Progenitor cell of endocrine pancreas (in vitro differentiated cells): ENCODE results near the gene MEIS1. TPM values are rescaled to one million over a fixed set of nuclear protein-coding genes. Genes with fewer than 3 reads are reported as not detected.
A peak's percentile ranks its signal among the peaks of the same experiment; 100 is the strongest.

Experiments used
- DNase-seq: peaks from one replicate; pipeline ENCODE4 v3.0.0; 2021; ENCODE audit warnings: low spot score; ENCODE audit not compliant: unreplicated experiment
- H3K27ac Mint-ChIP-seq: 2 replicates; pipeline ENCODE4 v1.8.0; 2021; ENCODE audit warnings: mild to moderate bottlenecking, moderate library complexity, mixed read lengths
- H3K27me3 Mint-ChIP-seq: 2 replicates; pipeline ENCODE4 v1.8.0; 2021; ENCODE audit warnings: mixed read lengths
- H3K36me3 Mint-ChIP-seq: 2 replicates; pipeline ENCODE4 v1.8.0; 2022; ENCODE audit warnings: mixed read lengths; ENCODE audit not compliant: insufficient read depth
- H3K4me1 Mint-ChIP-seq: 2 replicates; pipeline ENCODE4 v1.8.0; 2021; ENCODE audit warnings: low read depth, mixed read lengths
- H3K4me3 Mint-ChIP-seq: 2 replicates; pipeline ENCODE4 v1.8.0; 2021; ENCODE audit warnings: low read depth, mild to moderate bottlenecking, moderate library complexity, mixed read lengths
- H3K9me3 Mint-ChIP-seq: 2 replicates; pipeline ENCODE4 v1.8.0; 2021; ENCODE audit warnings: low read depth, mixed read lengths
- total RNA-seq: library from RNA; stranded (reverse); gene quantifications from 2 replicates; pipeline ENCODE4 v1.2.1, GENCODE V29; 2021
- TF ChIP-seq, protein P1 (sequence below): fragments of 200-600 bp; sonication (generic); IDR thresholded peaks from one replicate; pipeline ENCODE4 v1.5.0; 2021; ENCODE audit warnings: antibody characterized with exemption, mild to moderate bottlenecking; ENCODE audit not compliant: unreplicated experiment

Gene MEIS1
- total RNA-seq, 1 donor from 2014 or later: 296 TPM

DNA sequence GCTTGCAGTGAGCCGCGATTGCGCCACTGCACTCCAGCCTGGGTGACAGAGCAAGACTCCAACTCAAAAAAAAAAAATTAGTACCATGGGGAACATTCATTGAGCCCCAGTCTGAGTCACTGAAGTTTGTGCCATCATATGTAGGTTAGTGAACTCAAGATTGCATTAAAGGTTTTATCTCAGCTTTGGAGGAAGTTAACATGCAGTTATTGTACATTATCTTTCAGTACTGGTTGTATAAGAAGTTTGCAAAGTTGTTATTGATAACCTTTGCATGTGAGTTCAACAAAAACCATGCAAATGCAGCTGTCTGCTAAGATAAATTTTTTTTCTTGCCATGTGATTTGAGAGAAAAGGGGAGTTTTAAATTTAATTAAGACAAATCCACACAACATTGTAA lies 95.7 kb downstream of the MEIS1 start:
- Mint-ChIP-seq H3K36me3 (peaks cover 30% of the 10 kb centered on the region), H3K9me3 (peaks cover 4% of the 10 kb centered on the region), H3K27me3 (no peaks in the 10 kb centered on the region), H3K27ac (no peak overlapping the region), H3K4me1 (peaks cover 53% of the 10 kb centered on the region), H3K4me3 (no peak overlapping the region)
- TF ChIP-seq, protein P1, sequence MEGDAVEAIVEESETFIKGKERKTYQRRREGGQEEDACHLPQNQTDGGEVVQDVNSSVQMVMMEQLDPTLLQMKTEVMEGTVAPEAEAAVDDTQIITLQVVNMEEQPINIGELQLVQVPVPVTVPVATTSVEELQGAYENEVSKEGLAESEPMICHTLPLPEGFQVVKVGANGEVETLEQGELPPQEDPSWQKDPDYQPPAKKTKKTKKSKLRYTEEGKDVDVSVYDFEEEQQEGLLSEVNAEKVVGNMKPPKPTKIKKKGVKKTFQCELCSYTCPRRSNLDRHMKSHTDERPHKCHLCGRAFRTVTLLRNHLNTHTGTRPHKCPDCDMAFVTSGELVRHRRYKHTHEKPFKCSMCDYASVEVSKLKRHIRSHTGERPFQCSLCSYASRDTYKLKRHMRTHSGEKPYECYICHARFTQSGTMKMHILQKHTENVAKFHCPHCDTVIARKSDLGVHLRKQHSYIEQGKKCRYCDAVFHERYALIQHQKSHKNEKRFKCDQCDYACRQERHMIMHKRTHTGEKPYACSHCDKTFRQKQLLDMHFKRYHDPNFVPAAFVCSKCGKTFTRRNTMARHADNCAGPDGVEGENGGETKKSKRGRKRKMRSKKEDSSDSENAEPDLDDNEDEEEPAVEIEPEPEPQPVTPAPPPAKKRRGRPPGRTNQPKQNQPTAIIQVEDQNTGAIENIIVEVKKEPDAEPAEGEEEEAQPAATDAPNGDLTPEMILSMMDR: no peak
- DNase-seq: no peak

DNA sequence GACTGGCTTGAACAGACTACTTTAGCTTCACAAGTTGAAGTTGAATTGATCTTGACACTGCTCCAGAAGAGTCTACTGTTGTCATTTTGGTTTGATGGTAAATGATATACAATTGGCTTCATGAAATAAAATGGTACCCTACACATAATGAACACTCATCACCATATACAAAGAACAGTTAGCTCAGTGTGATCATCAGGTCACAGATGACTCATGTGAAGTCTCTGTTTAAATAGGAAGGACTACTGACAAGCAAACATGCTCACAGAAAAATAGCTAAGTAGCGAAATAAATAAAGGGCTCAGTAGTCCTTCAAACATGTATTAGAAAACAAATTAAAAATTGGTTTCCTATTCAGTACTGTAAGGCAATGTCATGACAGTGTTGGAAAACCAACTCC lies 96.2 kb downstream of the MEIS1 start:
- peaks cover 4% of the 10 kb centered on the region for H3K9me3 Mint-ChIP-seq
- no peaks in the 10 kb centered on the region for H3K27me3 Mint-ChIP-seq
- H3K4me1 Mint-ChIP-seq: peaks cover 51% of the 10 kb centered on the region
- DNase-seq: no peak
- peaks cover 28% of the 10 kb centered on the region for H3K36me3 Mint-ChIP-seq
- H3K27ac Mint-ChIP-seq: peak overlapping the region; percentile 43
- TF ChIP-seq, protein P1: no peak
- H3K4me3 Mint-ChIP-seq: no peak overlapping the region

DNA sequence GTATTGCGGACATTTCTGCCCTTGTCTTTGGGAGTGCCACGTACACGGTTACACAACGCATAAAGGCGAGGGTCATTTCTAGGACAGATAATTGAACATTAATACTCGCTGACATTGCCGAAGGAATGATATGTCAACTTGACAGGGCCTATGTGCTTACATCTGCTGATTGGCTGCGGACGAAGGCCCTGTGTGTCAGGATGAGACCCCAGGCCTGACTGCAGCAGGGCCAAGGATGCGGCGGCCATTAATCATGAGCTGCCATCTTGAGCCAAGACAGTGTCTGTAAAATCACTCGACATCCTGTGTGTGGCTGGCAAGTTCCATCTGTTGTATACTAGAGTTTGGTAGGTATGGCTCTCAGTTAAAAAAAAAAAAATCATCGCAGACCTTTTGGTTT lies 96.6 kb downstream of the MEIS1 start:
- H3K9me3 Mint-ChIP-seq: peaks cover 4% of the 10 kb centered on the region
- H3K27ac Mint-ChIP-seq: peak overlapping the region; percentile 77
- peaks cover 52% of the 10 kb centered on the region for H3K4me1 Mint-ChIP-seq
- H3K36me3 Mint-ChIP-seq: peaks cover 28% of the 10 kb centered on the region
- no peak overlapping the region for H3K4me3 Mint-ChIP-seq
- no peak for DNase-seq
- H3K27me3 Mint-ChIP-seq: no peaks in the 10 kb centered on the region
- TF ChIP-seq, protein P1: no peak

DNA sequence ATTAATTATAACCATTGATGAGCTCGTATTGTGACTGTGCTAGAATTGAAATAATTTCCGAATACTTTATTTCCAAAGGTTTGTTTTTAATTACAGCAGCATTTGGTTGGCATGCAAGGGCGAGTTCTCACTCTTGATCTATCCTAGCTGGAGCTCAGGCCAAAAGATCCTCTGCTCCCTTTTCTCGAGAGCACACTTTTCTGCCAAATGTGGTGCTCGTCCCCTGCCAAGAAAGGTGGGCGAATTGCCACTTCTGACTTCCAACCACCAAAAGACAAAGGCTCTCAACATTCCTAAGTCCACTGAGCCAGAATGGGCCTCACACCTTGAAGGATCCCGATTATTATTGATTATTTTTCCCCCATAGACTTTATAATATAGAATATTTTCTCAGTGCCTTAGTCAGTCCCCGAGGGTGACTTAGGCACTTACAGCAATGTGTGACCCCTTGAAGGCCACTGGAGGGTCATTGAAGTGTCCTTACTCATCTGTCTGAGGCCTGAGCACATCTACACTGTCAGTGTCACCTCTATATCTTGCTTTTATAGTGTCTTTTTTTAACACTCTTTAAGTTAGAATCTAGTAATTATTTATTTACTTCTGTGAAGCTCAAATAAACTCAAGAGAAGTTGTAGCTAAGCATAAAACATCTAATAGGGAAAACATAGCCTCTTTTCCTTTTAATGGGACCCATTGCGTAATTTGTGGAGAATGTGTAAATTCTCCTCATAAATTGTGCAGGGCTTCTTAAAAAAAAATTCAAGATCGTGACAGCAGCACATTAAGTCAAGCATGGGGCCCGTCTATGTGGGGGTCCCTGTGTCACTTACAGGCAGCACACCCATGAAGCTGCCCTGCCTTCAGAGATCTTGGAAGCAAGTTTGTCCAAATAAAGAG lies 98.3 kb downstream of the MEIS1 start:
- Mint-ChIP-seq H3K27ac (no peak overlapping the region), H3K4me1 (peaks cover 59% of the 10 kb centered on the region), H3K9me3 (peaks cover 4% of the 10 kb centered on the region), H3K4me3 (no peak overlapping the region), H3K36me3 (peaks cover 20% of the 10 kb centered on the region), H3K27me3 (no peaks in the 10 kb centered on the region)
- TF ChIP-seq, protein P1: no peak
- no peak for DNase-seq

DNA sequence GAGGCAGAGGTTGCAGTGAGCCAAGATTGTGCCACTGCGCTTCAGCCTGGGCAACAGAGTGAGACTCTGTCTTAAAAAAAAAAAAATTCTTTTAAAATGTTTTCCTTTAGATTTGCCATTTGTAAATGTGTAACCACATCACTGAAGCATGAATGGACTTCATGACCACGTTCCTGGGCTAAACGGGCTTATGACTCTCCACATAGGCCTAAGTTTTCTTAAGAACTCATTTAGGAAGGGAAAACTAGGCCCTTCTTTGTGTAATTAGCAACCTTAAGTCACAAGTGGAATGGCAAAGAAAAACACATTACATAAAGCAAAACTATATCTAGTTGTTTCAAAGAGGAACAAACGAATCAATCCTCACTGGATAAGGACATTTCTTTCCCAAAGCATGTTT lies 99.5 kb downstream of the MEIS1 start:
- H3K27ac Mint-ChIP-seq: peak overlapping the region; percentile 5
- TF ChIP-seq, protein P1: no peak

More for the DNA sequence above, 99.5 kb downstream of the MEIS1 start:
- H3K4me3 Mint-ChIP-seq: no peak overlapping the region
- H3K27me3 Mint-ChIP-seq: no peaks in the 10 kb centered on the region
- H3K4me1 Mint-ChIP-seq: peaks cover 57% of the 10 kb centered on the region
- peaks cover 4% of the 10 kb centered on the region for H3K9me3 Mint-ChIP-seq
- H3K36me3 Mint-ChIP-seq: peaks cover 13% of the 10 kb centered on the region
- DNase-seq: no peak
